Fibroblast of mammary gland (primary cell): ENCODE measurements around the gene ZNF746.

Source experiments
- DNase-seq: peaks from one replicate; pipeline ENCODE4 v3.0.0-alpha.2; 2010; ENCODE audit warnings: low read depth
- H3K4me3 ChIP-seq: 2 replicates; pipeline ENCODE4 v1.5.1; 2011; ENCODE audit warnings: low read depth, mild to moderate bottlenecking, low read length, moderate library complexity; ENCODE audit not compliant: control insufficient read depth
- CTCF ChIP-seq: conservative IDR thresholded peaks from 2 replicates; pipeline ENCODE4 v1.5.1; 2011; ENCODE audit warnings: low read depth, low read length, inconsistent platforms; ENCODE audit not compliant: control insufficient read depth, insufficient read depth

The ZNF746 gene

GRCh38 chr7:149497467-149498261 is at the start of gene ZNF746:
TSS of gene ZNF746 (minus strand) at chr7:149497809. CDS start at chr7:149497536, 273 bp downstream.
- TF ChIP-seq CTCF = peak; percentile 36
- peak within 1 kb of the TSS; percentile 66 for H3K4me3 ChIP-seq
- DNase-seq = peak; percentile 75

GRCh38 chr7:149547126-149547525 is 49.5 kb upstream of the ZNF746 start:
- TF ChIP-seq CTCF = no peak
- DNase-seq = no peak
- no peak overlapping the region for H3K4me3 ChIP-seq

- TF ChIP-seq CTCF = no peak
- no peak overlapping the region for H3K4me3 ChIP-seq
- no peak for DNase-seq
Observed at GRCh38 chr7:149546331-149546730, 48.7 kb upstream of the ZNF746 start.

- no peak for DNase-seq
- no peak for TF ChIP-seq CTCF
- no peak overlapping the region for H3K4me3 ChIP-seq
Observed at GRCh38 chr7:149544028-149544427, 46.4 kb upstream of the ZNF746 start.

- TF ChIP-seq CTCF = no peak
- no peak for DNase-seq
- H3K4me3 ChIP-seq = no peak overlapping the region
Observed at GRCh38 chr7:149532654-149533053, 35.0 kb upstream of the ZNF746 start.

- DNase-seq = peak; percentile 10
- TF ChIP-seq CTCF = no peak
- H3K4me3 ChIP-seq = no peak overlapping the region
Observed at GRCh38 chr7:149529136-149529718, 31.6 kb upstream of the ZNF746 start.

GRCh38 chr7:149527414-149527813 is 29.8 kb upstream of the ZNF746 start:
- no peak for DNase-seq
- no peak overlapping the region for H3K4me3 ChIP-seq
- no peak for TF ChIP-seq CTCF
